HEK293 (cell line): ENCODE data around the gene TPSD1.

Experiments used
- CTCF ChIA-PET: fragments of 350-600 bp; formaldehyde crosslinking; extraction: SDS; loops from one replicate; lab custom pipeline; 2021; ENCODE audit warnings: antibody characterized with exemption; lab: Yijun Ruan, JAX
- POLR2A ChIA-PET: fragments of 300-600 bp; formaldehyde crosslinking; extraction: SDS; loops from one replicate; lab custom pipeline; 2020; ENCODE audit warnings: antibody characterized with exemption, inconsistent platforms; lab: Yijun Ruan, JAX
- H3K27ac ChIP-seq: fragments of 200-500 bp; sonication (Bioruptor generic); 2 replicates; pipeline ENCODE4 v1.5.1; 2014; ENCODE audit warnings: low read depth, low read length, control low read depth, inconsistent platforms; ENCODE audit errors: extremely low read depth
- H3K36me3 ChIP-seq, 2 experiments: fragments of 200-500 bp in 1 of 2; sonication (Bioruptor generic) in 1 of 2; 1 replicate in 1 of 2; 2 replicates in 1 of 2; pipeline ENCODE4 v1.5.1; 2014 to 2017; ENCODE audit warnings: inconsistent platforms in 2 of 2, low read length in 2 of 2; ENCODE audit not compliant: control insufficient read depth in 2 of 2, insufficient read depth in 1 of 2
- H3K4me1 ChIP-seq: fragments of 200-500 bp; sonication (Bioruptor generic); 2 replicates; pipeline ENCODE4 v1.5.1; 2014; ENCODE audit warnings: mild to moderate bottlenecking, low read length, inconsistent platforms; ENCODE audit not compliant: control insufficient read depth, insufficient read depth
- H3K4me3 ChIP-seq: 2 replicates; pipeline ENCODE4 v1.5.1; 2011; ENCODE audit warnings: low read depth, mild to moderate bottlenecking, control low read depth, low read length, moderate library complexity
- H3K9me3 ChIP-seq: fragments of 200-500 bp; sonication (Bioruptor generic); 2 replicates; pipeline ENCODE4 v1.5.1; 2014; ENCODE audit warnings: low read depth, low read length, inconsistent platforms; ENCODE audit not compliant: control insufficient read depth, insufficient read depth
- GLIS2 ChIP-seq: fragments of 450-650 bp; formaldehyde crosslinking; IDR thresholded peaks from 2 replicates; pipeline ENCODE4 v1.5.1; 2016; ENCODE audit warnings: missing biosample characterization, missing genetic modification characterization
- HOXC10 ChIP-seq: sonication (generic); formaldehyde crosslinking; IDR thresholded peaks from 2 replicates; pipeline ENCODE4 v1.8.1; 2023; ENCODE audit warnings: mild to moderate bottlenecking, missing genetic modification reagents
- PRDM4 ChIP-seq: fragments of 450-650 bp; formaldehyde crosslinking; IDR thresholded peaks from 2 replicates; pipeline ENCODE4 v1.5.1; 2017; ENCODE audit warnings: missing biosample characterization, missing genetic modification characterization
- SCRT1 ChIP-seq: fragments of 450-650 bp; formaldehyde crosslinking; IDR thresholded peaks from 2 replicates; pipeline ENCODE4 v1.5.1; 2016; ENCODE audit warnings: missing biosample characterization, missing genetic modification characterization, borderline replicate concordance
- SP2 ChIP-seq: fragments of 450-650 bp; formaldehyde crosslinking; IDR thresholded peaks from 2 replicates; pipeline ENCODE4 v1.5.1; 2016; ENCODE audit warnings: missing biosample characterization, missing genetic modification characterization
- YY1 ChIP-seq: fragments of 450-650 bp; formaldehyde crosslinking; IDR thresholded peaks from 2 replicates; pipeline ENCODE4 v1.5.1; 2018; ENCODE audit warnings: missing biosample characterization, missing genetic modification characterization
- ZBTB21 ChIP-seq: fragments of 450-650 bp; formaldehyde crosslinking; IDR thresholded peaks from 2 replicates; pipeline ENCODE4 v1.5.1; 2017; ENCODE audit warnings: missing biosample characterization, missing genetic modification characterization
- ZNF335 ChIP-seq: fragments of 450-650 bp; formaldehyde crosslinking; conservative IDR thresholded peaks from 2 replicates; pipeline ENCODE4 v1.5.1; 2016; ENCODE audit warnings: missing biosample characterization, missing genetic modification characterization
- ZNF354C ChIP-seq: fragments of 450-650 bp; formaldehyde crosslinking; IDR thresholded peaks from 2 replicates; pipeline ENCODE4 v1.5.1; 2016; ENCODE audit warnings: missing biosample characterization, missing genetic modification characterization, low read depth, borderline replicate concordance
- ZNF37A ChIP-seq: fragments of 450-650 bp; IDR thresholded peaks from 2 replicates; pipeline ENCODE4 v1.5.1; 2018; ENCODE audit warnings: missing biosample characterization, missing genetic modification characterization
- ZNF747 ChIP-seq: fragments of 450-650 bp; formaldehyde crosslinking; IDR thresholded peaks from 2 replicates; pipeline ENCODE4 v1.5.1; 2016; ENCODE audit warnings: missing biosample characterization, missing genetic modification characterization

TPSD1 gene

GRCh38 chr16:1218061-1218929, 37.6 kb upstream of the TPSD1 start (continued):
- no peak for TF ChIP-seq ZBTB21 (tag by site-specific recombination)
- TF ChIP-seq SCRT1 (tag by site-specific recombination) = no peak

- TF ChIP-seq YY1 (no peak), ZNF37A (no peak), ZNF335 (tag by site-specific recombination) (0 out of 2 replicates have a peak, but pooled peaks have one; percentile 15), ZNF354C (tag by site-specific recombination) (no peak), ZBTB21 (tag by site-specific recombination) (no peak), SP2 (tag by site-specific recombination) (no peak), PRDM4 (tag by site-specific recombination) (peak; percentile 100), ZNF747 (tag by site-specific recombination) (no peak)
- TF ChIP-seq, all 188 proteins: peak for 2
- POLR2A ChIA-PET = no interaction called here
Observed at GRCh38 chr16:1218930-1219611, 36.8 kb upstream of the TPSD1 start.

GRCh38 chr16:1220098-1220728, 35.7 kb upstream of the TPSD1 start:
- Histone ChIP-seq H3K9me3 (no peaks in the 10 kb centered on the region), H3K4me1 (no peaks in the 10 kb centered on the region), H3K36me3 (peaks cover 0 to 14% of the 10 kb centered on the region in 2 experiments; a peak in 1 of 3 replicates), H3K4me3 (no peak overlapping the region), H3K27ac (no peak overlapping the region)
- TF ChIP-seq HOXC10 (CRISPR knock-in tag) = no peak
- TF ChIP-seq GLIS2 (tag by site-specific recombination) = 0 out of 2 replicates have a peak, but pooled peaks have one; percentile 10
- ChIA-PET CTCF (no interaction called here), POLR2A (no interaction called here)

More at GRCh38 chr16:1218930-1219611, 36.8 kb upstream of the TPSD1 start:
- H3K36me3 ChIP-seq = peaks cover 0 to 14% of the 10 kb centered on the region in 2 experiments; a peak in 1 of 3 replicates
- H3K4me3 ChIP-seq = no peak overlapping the region
- no peak overlapping the region for H3K27ac ChIP-seq
- no peaks in the 10 kb centered on the region for H3K4me1 ChIP-seq
- H3K9me3 ChIP-seq = no peaks in the 10 kb centered on the region
- CTCF ChIA-PET = no interaction called here

GRCh38 chr16:1220841-1221627, 34.8 kb upstream of the TPSD1 start:
- ChIA-PET CTCF (no interaction called here), POLR2A (no interaction called here)
- no peaks in the 10 kb centered on the region for H3K9me3 ChIP-seq
- TF ChIP-seq ZBTB21 (tag by site-specific recombination) = no peak
- H3K27ac ChIP-seq = no peak overlapping the region
- no peak overlapping the region for H3K4me3 ChIP-seq
- no peaks in the 10 kb centered on the region for H3K4me1 ChIP-seq
- H3K36me3 ChIP-seq = peaks cover 0 to 14% of the 10 kb centered on the region in 2 experiments; a peak in 1 of 3 replicates
